Endothelial cell of umbilical vein (primary cell): ENCODE data around the gene HUNK. TPM values are rescaled to one million over a fixed set of nuclear protein-coding genes. Genes with fewer than 3 reads are reported as not detected.

Experiments
- BruUV-seq: library from RNA; stranded (reverse); fragments of 400-500 nt; replicated peaks from 2 replicates; lab custom pipeline; 2021; lab: Mats Ljungman, UMichigan
- CTCF ChIA-PET: fragments of 300-600, 350-600 bp; sonication (Branson Sonifier 250); formaldehyde crosslinking; loops from one replicate; lab custom pipeline; 2021; ENCODE audit warnings: antibody characterized with exemption, inconsistent platforms; lab: Charles Lee
- POLR2A ChIA-PET: fragments of 300-600, 350-600 bp; sonication (Branson Sonifier 250); formaldehyde crosslinking; loops from one replicate; lab custom pipeline; 2021; ENCODE audit warnings: antibody characterized with exemption, inconsistent platforms; lab: Charles Lee
- DNase-seq: peaks from one replicate; pipeline ENCODE4 v3.0.0-alpha.2; 2011; ENCODE audit warnings: low read depth, low spot score
- FAIRE-seq: peaks from 2 replicates; lab custom pipeline; 2011; peaks lifted over from hg19 to GRCh38; lab: Jason Lieb, UNC
- H2AFZ ChIP-seq: 2 replicates; pipeline ENCODE4 v1.6.0; 2012; ENCODE audit warnings: low read depth, low read length, control low read depth, inconsistent platforms
- H3K27ac ChIP-seq: 2 replicates; pipeline ENCODE4 v1.5.1; 2011; ENCODE audit warnings: low read depth, mild to moderate bottlenecking, control low read depth, low read length, moderate library complexity; ENCODE audit not compliant: insufficient read depth
- H3K27me3 ChIP-seq, 2 experiments: 2 replicates each; pipeline versions ENCODE4 v1.6.0 to v1.6.1; 2011; ENCODE audit warnings: low read length in 2 of 2, mixed read lengths in 1 of 2; ENCODE audit not compliant: control insufficient read depth in 2 of 2, insufficient read depth in 2 of 2
- H3K36me3 ChIP-seq, 2 experiments: 2 replicates in 1 of 2; 3 replicates in 1 of 2; pipeline ENCODE4 v1.5.1; 2011; ENCODE audit warnings: low read length in 2 of 2, mild to moderate bottlenecking in 1 of 2, moderate library complexity in 1 of 2; ENCODE audit not compliant: control insufficient read depth in 2 of 2, insufficient read depth in 2 of 2; ENCODE audit errors: extremely low read depth in 1 of 2
- H3K4me1 ChIP-seq: 3 replicates; pipeline ENCODE4 v1.5.1; 2011; ENCODE audit warnings: mild to moderate bottlenecking, low read length; ENCODE audit not compliant: control insufficient read depth, insufficient read depth; ENCODE audit errors: extremely low read depth
- H3K4me2 ChIP-seq: 2 replicates; pipeline ENCODE4 v1.6.1; 2011; ENCODE audit warnings: low read length, control low read depth, mixed read lengths; ENCODE audit not compliant: insufficient read depth
- H3K4me3 ChIP-seq, 3 experiments: fragments of 200-600 bp in 1 of 3; sonication (generic), shearing (Covaris generic) in 1 of 3; replicated peaks in 1 of 3; 2 replicates each; pipeline ENCODE4 v1.5.1; 2011 to 2016; ENCODE audit warnings: control low read depth in 3 of 3, low read length in 3 of 3, mild to moderate bottlenecking in 2 of 3, inconsistent platforms in 1 of 3, low read depth in 1 of 3, moderate library complexity in 1 of 3; ENCODE audit not compliant: insufficient read depth in 1 of 3
- H3K79me2 ChIP-seq: 2 replicates; pipeline ENCODE4 v1.6.0; 2012; ENCODE audit warnings: low read length, inconsistent platforms; ENCODE audit not compliant: control insufficient read depth, insufficient read depth
- H3K9ac ChIP-seq: replicated peaks from 2 replicates; pipeline ENCODE3; 2011; ENCODE audit warnings: low read length, control low read depth; ENCODE audit not compliant: insufficient read depth; ENCODE audit errors: extremely low read depth
- H3K9me1 ChIP-seq: replicated peaks from 3 replicates; pipeline ENCODE4 v1.6.0; 2011; ENCODE audit warnings: mild to moderate bottlenecking, low read length; ENCODE audit not compliant: control insufficient read depth, insufficient read depth; ENCODE audit errors: extremely low read depth
- H3K9me3 ChIP-seq: replicated peaks from 2 replicates; pipeline ENCODE4 v1.5.1; 2012; ENCODE audit warnings: low read length, inconsistent platforms; ENCODE audit not compliant: control insufficient read depth, insufficient read depth
- H4K20me1 ChIP-seq: replicated peaks from 2 replicates; pipeline ENCODE3; 2011; ENCODE audit warnings: mild to moderate bottlenecking, low read length; ENCODE audit not compliant: control insufficient read depth, insufficient read depth; ENCODE audit errors: extremely low read depth
- CTCF ChIP-seq, 2 donors: IDR thresholded peaks; 1 replicate in 1 of 2; 2 replicates in 1 of 2; pipeline ENCODE4 v1.5.1; 2011; ENCODE audit warnings: low read length in 2 of 2, mild to moderate bottlenecking in 2 of 2, moderate library complexity in 2 of 2, control low read depth in 1 of 2, inconsistent platforms in 1 of 2, low read depth in 1 of 2; ENCODE audit not compliant: insufficient read depth in 1 of 2; ENCODE audit errors: extremely low read depth in 1 of 2
- EZH2 ChIP-seq: IDR thresholded peaks from 2 replicates; pipeline ENCODE4 v1.6.1; 2012; ENCODE audit warnings: borderline replicate concordance, low read depth, mild to moderate bottlenecking, moderate library complexity, low read length, inconsistent platforms; ENCODE audit not compliant: severe bottlenecking
- FOS ChIP-seq: IDR thresholded peaks from 2 replicates; pipeline ENCODE4 v1.6.1; 2011; ENCODE audit warnings: mild to moderate bottlenecking, low read length, moderate library complexity, borderline replicate concordance; ENCODE audit not compliant: insufficient read depth
- GATA2 ChIP-seq: IDR thresholded peaks from 2 replicates; pipeline ENCODE4 v1.7.0; 2011; ENCODE audit warnings: low read depth, mild to moderate bottlenecking, moderate library complexity, mixed read lengths, low read length; ENCODE audit not compliant: insufficient read length, insufficient read depth
- JUN ChIP-seq: IDR thresholded peaks from 2 replicates; pipeline ENCODE4 v1.6.1; 2011; ENCODE audit warnings: borderline replicate concordance, low read depth; ENCODE audit not compliant: insufficient read length, insufficient read depth
- MAX ChIP-seq: IDR thresholded peaks from 2 replicates; pipeline ENCODE4 v1.6.1; 2011; ENCODE audit not compliant: insufficient read depth, insufficient read length
- MYC ChIP-seq: IDR thresholded peaks from one replicate; pipeline ENCODE4 v1.6.1; 2011; ENCODE audit warnings: mild to moderate bottlenecking, low read depth, low read length
- POLR2A ChIP-seq: IDR thresholded peaks from 2 replicates; pipeline ENCODE4 v1.6.1; 2012; ENCODE audit warnings: low read depth, mild to moderate bottlenecking, control low read depth, low read length
- POLR2AphosphoS5 ChIP-seq: IDR thresholded peaks from 2 replicates; pipeline ENCODE4 v1.6.1; 2012; ENCODE audit warnings: low read depth, mild to moderate bottlenecking, control low read depth, low read length, moderate library complexity; ENCODE audit not compliant: insufficient read depth
- dilution Hi-C: fragments of 300-500 bp; cut with MboI; formaldehyde crosslinking; loops from one replicate; pipeline ENCODE4 v1.15.0; 2019; ENCODE audit warnings: low sequenced_read_pairs; ENCODE audit not compliant: extremely low pct_ligation_motif_present
- intact Hi-C: fragments of 100-400 bp; cut with micrococcal nuclease; formaldehyde crosslinking; loops from one replicate; pipeline ENCODE4 v1.10.0; 2022
- polyA plus RNA-seq, 4 experiments: library from polyadenylated mRNA; depleted of rRNA in 3 of 4; stranded (reverse) in 3 of 4; unstranded in 1 of 4; fragments of >200 nt; gene quantifications; 2 replicates each; pipeline versions ENCODE4 v1.2.1 to v1.2.3, GENCODE V29; 2011 to 2012; ENCODE audit warnings: missing spikeins in 1 of 4
- total RNA-seq: library from RNA; stranded (reverse); gene quantifications from 2 replicates; pipeline ENCODE4 v1.2.3, GENCODE V29; 2021

Gene HUNK
- total and polyA plus RNA-seq, 2 donors (not counting 3 experiments of a cell fraction or from before 2014, with no cell fraction given): not detected

- Histone ChIP-seq H3K27me3 (no peaks in the 10 kb centered on the region), H3K27ac (no peak overlapping the region), H2AFZ (no peak overlapping the region), H3K9me1 (no peaks in the 10 kb centered on the region), H3K79me2 (no peaks in the 10 kb centered on the region), H3K9ac (no peak overlapping the region), H3K9me3 (no peaks in the 10 kb centered on the region), H3K36me3 (no peaks in the 10 kb centered on the region), H3K4me2 (no peak overlapping the region), H3K4me1 (no peaks in the 10 kb centered on the region), H4K20me1 (no peaks in the 10 kb centered on the region), H3K4me3 (no peak overlapping the region)
- DNase-seq: no peak
- BruUV-seq: no TSS peak
- intact Hi-C loops (no loop called here), dilution Hi-C loops (no loop called here)
- ChIA-PET POLR2A (no interaction called here), CTCF (no interaction called here)
- no peak for TF ChIP-seq FOS
- no peak for TF ChIP-seq MYC
- no peak for TF ChIP-seq CTCF (IDR thresholded peaks at IDR 0.05; ENCODE audit: extremely low read depth in 1 of 2, insufficient read depth in 1 of 2, low read depth in 1 of 2, low read length in 2 of 2)
- TF ChIP-seq EZH2: no peak
- no peak for TF ChIP-seq POLR2A
- no peak for TF ChIP-seq POLR2AphosphoS5
- no peak for TF ChIP-seq JUN
- no peak for TF ChIP-seq GATA2
- TF ChIP-seq MAX: no peak
- FAIRE-seq: no peak
Measured at GRCh38 chr21:31887391-31887841, 14.6 kb downstream of the HUNK start.
